Measurements from ENCODE around the gene OTULINL.

Gene OTULINL

GRCh38 chr5:14659821-14660607 lies 78.4 kb downstream of the OTULINL start:
- Histone ChIP-seq H3K4me1 (ENCODE audit: control insufficient read depth, insufficient read depth, low read length) (peaks cover 10% of the 10 kb centered on the region), H3K9me3 (ENCODE audit: control insufficient read depth, low read length) (no peaks in the 10 kb centered on the region), H3K27me3 (ENCODE audit: control insufficient read depth, insufficient read depth, low read length) (no peaks in the 10 kb centered on the region), H3K9ac (ENCODE audit: low read length) (no peak overlapping the region), H3K4me3 (ENCODE audit: low read length) (no peak overlapping the region), H3K36me3 (ENCODE audit: control insufficient read depth, insufficient read depth, low read length) (no peaks in the 10 kb centered on the region)

- Histone ChIP-seq H3K9ac (ENCODE audit: low read length) (no peak overlapping the region), H3K27me3 (ENCODE audit: control insufficient read depth, insufficient read depth, low read length) (no peaks in the 10 kb centered on the region), H3K4me3 (ENCODE audit: low read length) (no peak overlapping the region), H3K36me3 (ENCODE audit: control insufficient read depth, insufficient read depth, low read length) (no peaks in the 10 kb centered on the region), H3K9me3 (ENCODE audit: control insufficient read depth, low read length) (no peaks in the 10 kb centered on the region), H3K4me1 (ENCODE audit: control insufficient read depth, insufficient read depth, low read length) (peaks cover 14% of the 10 kb centered on the region)
These were observed 79.2 kb downstream of the OTULINL start for GRCh38 chr5:14660833-14661232.

Measured in mucosa of stomach (tissue), 1 donor.